ENCODE results near the gene HDAC8.
"Not testable (repeated sequence)": the region's sequence is repeated elsewhere in the genome, so short reads cannot be mapped to it uniquely, and the experiment has no call there.

The HDAC8 gene

GRCh38 chrX:72572248-72573157, at the start of gene HDAC8:
Gene HDAC8 (minus strand): TSS chrX:72572843. CDS start chrX:72572761, 82 bp downstream.
- DNase-seq, result peak; percentile 39 to 83 (median 64)
- intact Hi-C loops (cut with DNase I), result no loop called here

GRCh38 chrX:72621625-72622485, 49.2 kb upstream of the HDAC8 start:
- intact Hi-C loops (cut with DNase I), result no loop called here

GRCh38 chrX:72621163-72621562, 48.5 kb upstream of the HDAC8 start:
- DNase-seq, result no peak
- intact Hi-C loops (cut with DNase I), result no loop called here

More at GRCh38 chrX:72621625-72622485, 49.2 kb upstream of the HDAC8 start:
- DNase-seq, result no peak

GRCh38 chrX:72620550-72621145, 48.0 kb upstream of the HDAC8 start:
- intact Hi-C loops (cut with DNase I), result no loop called here
- DNase-seq, result peak in 1 of 42 donors; percentile 40

GRCh38 chrX:72609313-72609712, 36.7 kb upstream of the HDAC8 start:
- intact Hi-C loops (cut with DNase I), result no loop called here
- no peak for DNase-seq

GRCh38 chrX:72604705-72605104, 32.1 kb upstream of the HDAC8 start:
- DNase-seq, result no peak
- intact Hi-C loops (cut with DNase I), result no loop called here

- no peak for DNase-seq
- intact Hi-C loops (cut with DNase I), result no loop called here
Observed at GRCh38 chrX:72604112-72604511, 31.5 kb upstream of the HDAC8 start.

GRCh38 chrX:72591038-72591437, 18.4 kb upstream of the HDAC8 start:
- DNase-seq; intact Hi-C loops (cut with DNase I): not testable (repeated sequence)

GRCh38 chrX:72584163-72584562, 11.5 kb upstream of the HDAC8 start:
- DNase-seq, result no peak
- intact Hi-C loops (cut with DNase I), result no loop called here

- intact Hi-C loops (cut with DNase I), result no loop called here
- no peak for DNase-seq
Observed at GRCh38 chrX:72576141-72576894, 3.7 kb upstream of the HDAC8 start.

- intact Hi-C loops (cut with DNase I), result no loop called here
- DNase-seq, result no peak
Observed at GRCh38 chrX:72573158-72573511, 492 bp upstream of the HDAC8 start.

GRCh38 chrX:72569786-72570185, 2.9 kb downstream of the HDAC8 start:
- peak in 3 of 42 donors; percentile 3 to 20 (median 6) for DNase-seq
- intact Hi-C loops (cut with DNase I), result no loop called here

- intact Hi-C loops (cut with DNase I), result no loop called here
- DNase-seq, result no peak
Observed at GRCh38 chrX:72568406-72569092, 4.1 kb downstream of the HDAC8 start.

- intact Hi-C loops (cut with DNase I), result no loop called here
- no peak for DNase-seq
Observed at GRCh38 chrX:72566448-72566847, 6.2 kb downstream of the HDAC8 start.

GRCh38 chrX:72559655-72560054, 13.0 kb downstream of the HDAC8 start:
- DNase-seq; intact Hi-C loops (cut with DNase I): not testable (repeated sequence)

- intact Hi-C loops (cut with DNase I), result no loop called here
- DNase-seq, result no peak
Observed at GRCh38 chrX:72554448-72555140, 18.0 kb downstream of the HDAC8 start.

GRCh38 chrX:72552443-72552842, 20.2 kb downstream of the HDAC8 start:
- intact Hi-C loops (cut with DNase I); DNase-seq: not testable (repeated sequence)

GRCh38 chrX:72545990-72546389, 26.7 kb downstream of the HDAC8 start:
- intact Hi-C loops (cut with DNase I), result no loop called here
- DNase-seq, result no peak
